PC-3 (cell line): ENCODE measurements around the gene UGCG. TPM values are rescaled to one million over a fixed set of nuclear protein-coding genes. Genes with fewer than 3 reads are reported as not detected.

Experiments
- ATAC-seq: fragments of 200-7000 bp; cut with Tn5 transposase; 2 replicates; pipeline ENCODE4 v1.9.1; 2020; ENCODE audit warnings: mild to moderate bottlenecking, moderate library complexity
- BruUV-seq: library from RNA; stranded (reverse); fragments of 400-500 nt; replicated peaks from 2 replicates; lab custom pipeline; 2021; lab: Mats Ljungman, UMichigan
- CTCF ChIA-PET: fragments of 300-600 bp; sonication (Branson Sonifier 250); formaldehyde crosslinking; loops from one replicate; lab custom pipeline; 2022; ENCODE audit warnings: antibody characterized with exemption; lab: Charles Lee
- POLR2A ChIA-PET: fragments of 300-600 bp; sonication (Branson Sonifier 250); formaldehyde crosslinking; loops from one replicate; lab custom pipeline; 2022; ENCODE audit warnings: antibody characterized with exemption; ENCODE audit not compliant: unreplicated experiment; lab: Charles Lee
- DNase-seq: peaks from one replicate; pipeline ENCODE4 v3.0.0-alpha.2; 2015
- H2AFZ ChIP-seq: fragments of 300-600 bp; sonication (generic); 2 replicates; pipeline ENCODE4 v1.6.0; 2016; ENCODE audit warnings: antibody characterized with exemption, low read length
- H3F3A ChIP-seq: fragments of 300-600 bp; sonication (generic); one replicate; pipeline ENCODE4 v1.6.0; 2017; ENCODE audit warnings: antibody characterized with exemption, low read length, control low read depth, mild to moderate bottlenecking; ENCODE audit not compliant: unreplicated experiment
- H3K27ac ChIP-seq: fragments of 300-600 bp; sonication (generic); 2 replicates; pipeline ENCODE4 v1.5.1; 2016; ENCODE audit warnings: mild to moderate bottlenecking, low read length
- H3K27me3 ChIP-seq: fragments of 300-600 bp; sonication (generic); 2 replicates; pipeline ENCODE4 v1.6.1; 2016; ENCODE audit warnings: low read length, mixed read lengths
- H3K36me3 ChIP-seq: fragments of 300-600 bp; sonication (generic); 2 replicates; pipeline ENCODE4 v1.6.1; 2016; ENCODE audit warnings: low read depth, mixed run types, low read length, mixed read lengths
- H3K4me1 ChIP-seq: fragments of 300-600 bp; sonication (generic); 2 replicates; pipeline ENCODE4 v1.5.1; 2016; ENCODE audit warnings: low read length; ENCODE audit not compliant: insufficient read depth
- H3K4me2 ChIP-seq: fragments of 300-600 bp; sonication (generic); 2 replicates; pipeline ENCODE4 v1.6.0; 2016; ENCODE audit warnings: low read length
- H3K4me3 ChIP-seq: fragments of 300-600 bp; sonication (generic); 2 replicates; pipeline ENCODE4 v1.5.1; 2016; ENCODE audit warnings: mild to moderate bottlenecking, low read length, mixed read lengths
- H3K79me2 ChIP-seq: fragments of 300-600 bp; sonication (generic); 2 replicates; pipeline ENCODE4 v1.6.1; 2017; ENCODE audit warnings: low read length, mixed read lengths
- H3K9ac ChIP-seq: fragments of 300-600 bp; sonication (generic); 2 replicates; pipeline ENCODE4 v1.6.0; 2016; ENCODE audit warnings: mild to moderate bottlenecking, low read length
- H3K9me2 ChIP-seq: fragments of 300-600 bp; sonication (generic); replicated peaks from 2 replicates; pipeline ENCODE4 v1.6.1; 2016; ENCODE audit warnings: mixed run types, low read length, mixed read lengths
- H3K9me3 ChIP-seq: fragments of 300-600 bp; sonication (generic); 2 replicates; pipeline ENCODE4 v1.6.1; 2016; ENCODE audit warnings: low read length, mixed read lengths
- H4K20me1 ChIP-seq: fragments of 300-600 bp; sonication (generic); 2 replicates; pipeline ENCODE4 v1.6.1; 2016; ENCODE audit warnings: low read length, mixed read lengths
- EZH2 ChIP-seq: fragments of 300-600 bp; sonication (generic); IDR thresholded peaks from one replicate; pipeline ENCODE4 v1.6.1; 2017; ENCODE audit warnings: antibody characterized with exemption, mild to moderate bottlenecking, low read length; ENCODE audit not compliant: unreplicated experiment
- EZH2phosphoT487 ChIP-seq: fragments of 300-600 bp; sonication (generic); IDR thresholded peaks from 2 replicates; pipeline ENCODE4 v1.6.1; 2018; ENCODE audit warnings: mild to moderate bottlenecking, antibody characterized with exemption, low read length, borderline replicate concordance
- intact Hi-C: fragments of 100-400 bp; cut with micrococcal nuclease; formaldehyde crosslinking; loops from 2 replicates; pipeline ENCODE4 v1.9.0; 2023
- total RNA-seq: library from RNA; depleted of rRNA; stranded (reverse); fragments of >200 nt; gene quantifications from 2 replicates; pipeline ENCODE4 v1.2.3, GENCODE V29; 2014
- TF ChIP-seq, protein P1 (sequence below): fragments of 300-600 bp; sonication (generic); conservative IDR thresholded peaks from 2 replicates; pipeline ENCODE4 v1.5.1; 2017; ENCODE audit warnings: antibody characterized with exemption, low read depth, mild to moderate bottlenecking, low read length

The UGCG gene
- total RNA-seq, 1 experiment from 2014 or later = 29.4 TPM

DNA sequence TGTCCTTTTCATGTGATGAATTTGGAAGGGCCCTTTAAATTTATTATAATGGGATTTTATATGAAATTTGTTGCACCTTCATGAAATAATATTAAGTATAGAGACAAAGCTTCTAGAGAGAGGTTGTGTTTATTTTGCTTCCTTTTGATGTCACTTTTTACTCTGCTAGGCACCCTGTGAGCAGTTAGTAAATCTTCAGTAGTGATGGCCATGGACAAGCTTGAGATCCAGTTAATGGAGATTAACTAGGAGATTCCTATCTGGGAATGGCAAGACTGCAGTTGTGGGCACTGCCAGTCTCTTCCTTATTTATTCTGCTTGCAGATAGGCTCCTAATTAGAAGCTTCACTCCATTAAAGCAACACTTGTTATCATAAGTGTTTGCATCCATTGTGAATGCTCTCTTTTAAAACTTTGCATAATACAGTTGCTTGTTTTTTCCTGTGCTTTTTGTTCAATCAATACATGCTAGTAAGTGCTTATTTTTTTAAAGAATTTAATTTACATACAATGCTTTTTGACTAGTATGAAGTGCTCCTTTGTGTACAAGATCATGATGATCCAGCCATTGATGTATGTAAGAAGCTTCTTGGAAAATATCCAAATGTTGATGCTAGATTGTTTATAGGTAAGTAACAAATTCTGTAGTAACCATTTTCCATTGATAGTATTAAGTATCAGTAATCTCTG is 25.9 kb downstream of the UGCG start:
- TF ChIP-seq EZH2 = no peak
- no peak for TF ChIP-seq EZH2phosphoT487
- TF ChIP-seq, protein P1, sequence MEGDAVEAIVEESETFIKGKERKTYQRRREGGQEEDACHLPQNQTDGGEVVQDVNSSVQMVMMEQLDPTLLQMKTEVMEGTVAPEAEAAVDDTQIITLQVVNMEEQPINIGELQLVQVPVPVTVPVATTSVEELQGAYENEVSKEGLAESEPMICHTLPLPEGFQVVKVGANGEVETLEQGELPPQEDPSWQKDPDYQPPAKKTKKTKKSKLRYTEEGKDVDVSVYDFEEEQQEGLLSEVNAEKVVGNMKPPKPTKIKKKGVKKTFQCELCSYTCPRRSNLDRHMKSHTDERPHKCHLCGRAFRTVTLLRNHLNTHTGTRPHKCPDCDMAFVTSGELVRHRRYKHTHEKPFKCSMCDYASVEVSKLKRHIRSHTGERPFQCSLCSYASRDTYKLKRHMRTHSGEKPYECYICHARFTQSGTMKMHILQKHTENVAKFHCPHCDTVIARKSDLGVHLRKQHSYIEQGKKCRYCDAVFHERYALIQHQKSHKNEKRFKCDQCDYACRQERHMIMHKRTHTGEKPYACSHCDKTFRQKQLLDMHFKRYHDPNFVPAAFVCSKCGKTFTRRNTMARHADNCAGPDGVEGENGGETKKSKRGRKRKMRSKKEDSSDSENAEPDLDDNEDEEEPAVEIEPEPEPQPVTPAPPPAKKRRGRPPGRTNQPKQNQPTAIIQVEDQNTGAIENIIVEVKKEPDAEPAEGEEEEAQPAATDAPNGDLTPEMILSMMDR = no peak
- Histone ChIP-seq H3K27ac (no peak overlapping the region), H3F3A (no peaks in the 10 kb centered on the region), H4K20me1 (no peaks in the 10 kb centered on the region), H2AFZ (no peak overlapping the region), H3K4me2 (no peak overlapping the region), H3K27me3 (no peaks in the 10 kb centered on the region), H3K36me3 (peaks cover 32% of the 10 kb centered on the region; the same call in 1 of the 2 replicates), H3K9ac (no peak overlapping the region), H3K9me3 (no peaks in the 10 kb centered on the region), H3K4me1 (no peaks in the 10 kb centered on the region), H3K4me3 (no peak overlapping the region), H3K79me2 (peaks cover 76% of the 10 kb centered on the region), H3K9me2 (no peaks in the 10 kb centered on the region)
- ChIA-PET POLR2A (no interaction called here), CTCF (no interaction called here)
- ATAC-seq (no peak), DNase-seq (no peak)
- no TSS peak for BruUV-seq
- intact Hi-C loops = no loop called here

DNA sequence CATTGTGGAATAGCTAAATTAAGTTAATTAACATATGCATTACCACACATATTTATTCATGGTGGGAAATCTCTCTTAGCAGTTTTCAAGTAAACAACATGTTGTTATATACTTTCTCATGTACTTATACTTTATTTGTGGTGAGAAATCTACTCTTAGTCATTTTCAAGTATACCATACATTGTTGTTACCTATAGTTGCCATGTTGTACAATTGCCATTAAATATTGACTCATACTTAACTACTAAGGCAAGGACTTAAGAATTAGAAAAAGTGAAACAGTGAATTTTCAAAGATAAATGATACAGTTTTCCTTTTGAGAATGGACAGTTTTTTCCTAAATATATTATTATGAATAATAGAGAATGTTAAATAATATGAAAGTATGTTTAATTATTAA is 27.7 kb downstream of the UGCG start:
- H3K27me3 ChIP-seq = no peaks in the 10 kb centered on the region
- H3K4me2 ChIP-seq = no peak overlapping the region
- no peak overlapping the region for H3K4me3 ChIP-seq
- H3F3A ChIP-seq = no peaks in the 10 kb centered on the region
- H3K9me3 ChIP-seq = no peaks in the 10 kb centered on the region
- ATAC-seq (no peak), DNase-seq (peak; percentile 44)
- no peak overlapping the region for H3K27ac ChIP-seq
- no peak overlapping the region for H3K9ac ChIP-seq
- POLR2A ChIA-PET = no interaction called here
- CTCF ChIA-PET = no interaction called here
- intact Hi-C loops = no loop called here
- H3K79me2 ChIP-seq = peaks cover 65% of the 10 kb centered on the region
- TF ChIP-seq, protein P1 = no peak
- TF ChIP-seq EZH2phosphoT487 (no peak), EZH2 (no peak)
- no peaks in the 10 kb centered on the region for H3K9me2 ChIP-seq
- BruUV-seq = no TSS peak
- H3K4me1 ChIP-seq = no peaks in the 10 kb centered on the region
- H2AFZ ChIP-seq = no peak overlapping the region
- H3K36me3 ChIP-seq = peaks cover 40% of the 10 kb centered on the region; the same call in 1 of the 2 replicates
- no peaks in the 10 kb centered on the region for H4K20me1 ChIP-seq

DNA sequence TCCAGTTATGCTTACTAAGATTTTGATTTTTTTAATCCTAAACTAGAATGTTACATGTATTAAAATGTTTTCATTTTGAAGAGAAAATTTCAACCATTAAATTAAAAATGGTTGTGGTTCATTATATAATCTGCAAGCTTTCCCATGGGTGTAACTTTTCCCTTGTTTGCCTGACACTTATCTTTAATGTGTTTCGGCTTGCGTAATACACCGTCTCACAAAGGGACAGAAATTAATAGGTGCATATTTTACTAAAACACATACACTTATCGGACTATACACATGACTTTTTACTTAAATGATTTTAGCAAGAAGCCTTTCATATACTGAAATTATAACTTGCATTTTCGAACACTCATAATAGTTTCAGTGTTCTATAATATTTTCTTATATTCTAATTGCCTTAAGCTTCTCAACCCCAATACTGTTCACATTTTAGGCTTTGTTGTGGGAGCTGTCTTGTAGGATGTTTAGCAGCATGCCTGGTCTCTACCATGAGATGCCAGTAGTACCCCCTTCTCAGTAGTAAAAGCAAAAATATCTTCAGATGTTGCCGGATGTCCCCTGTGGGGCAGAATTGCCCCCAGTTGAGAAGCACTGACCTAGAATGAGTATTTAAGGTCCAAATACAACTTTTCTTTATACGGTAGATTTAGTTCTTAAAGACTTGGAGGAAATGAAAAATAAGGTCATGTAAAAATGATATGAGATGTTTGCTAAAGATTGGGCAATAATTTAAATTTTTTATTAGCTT is 28.6 kb downstream of the UGCG start:
- DNase-seq = no peak
- ATAC-seq = no peak
- Histone ChIP-seq H3F3A (no peaks in the 10 kb centered on the region), H2AFZ (no peak overlapping the region), H3K79me2 (peaks cover 55% of the 10 kb centered on the region), H3K9ac (no peak overlapping the region), H3K27ac (no peak overlapping the region), H3K4me1 (no peaks in the 10 kb centered on the region), H3K36me3 (peaks cover 43% of the 10 kb centered on the region), H4K20me1 (no peaks in the 10 kb centered on the region), H3K9me3 (no peaks in the 10 kb centered on the region), H3K9me2 (no peaks in the 10 kb centered on the region), H3K27me3 (no peaks in the 10 kb centered on the region), H3K4me2 (no peak overlapping the region), H3K4me3 (no peak overlapping the region)
- POLR2A ChIA-PET = no interaction called here
- no TSS peak for BruUV-seq
- CTCF ChIA-PET = no interaction called here
- intact Hi-C loops = no loop called here
- TF ChIP-seq EZH2 (no peak), EZH2phosphoT487 (no peak)
- TF ChIP-seq, protein P1 = no peak
